Ishikawa (cell line): ENCODE results near the gene DCBLD2.

Experiments
- CEBPB ChIP-seq: IDR thresholded peaks from 2 replicates; pipeline ENCODE4 v1.6.1; 2012
- CREB1 ChIP-seq: IDR thresholded peaks from 2 replicates; pipeline ENCODE4 v1.6.1; 2012; ENCODE audit warnings: low read depth
- EGR1 ChIP-seq: IDR thresholded peaks from 2 replicates; pipeline ENCODE4 v1.6.1; 2012
- EP300 ChIP-seq: IDR thresholded peaks from 2 replicates; pipeline ENCODE4 v1.6.1; 2012; ENCODE audit warnings: borderline replicate concordance
- FOXM1 ChIP-seq: IDR thresholded peaks from 2 replicates; pipeline ENCODE4 v1.6.1; 2012; ENCODE audit warnings: low read depth, borderline replicate concordance
- MAX ChIP-seq: IDR thresholded peaks from 2 replicates; pipeline ENCODE4 v1.6.1; 2012
- NFIC ChIP-seq: IDR thresholded peaks from 2 replicates; pipeline ENCODE4 v1.6.1; 2012
- RAD21 ChIP-seq: IDR thresholded peaks from 2 replicates; pipeline ENCODE4 v1.6.1; 2012; ENCODE audit warnings: low read depth
- REST ChIP-seq: IDR thresholded peaks from 2 replicates; pipeline ENCODE4 v1.6.1; 2012; ENCODE audit warnings: low read depth, mild to moderate bottlenecking
- TAF1 ChIP-seq: IDR thresholded peaks from 2 replicates; pipeline ENCODE4 v1.6.1; 2012; ENCODE audit warnings: low read depth, mild to moderate bottlenecking
- TCF12 ChIP-seq: IDR thresholded peaks from 2 replicates; pipeline ENCODE4 v1.6.1; 2012; ENCODE audit warnings: low read depth
- TEAD4 ChIP-seq: IDR thresholded peaks from 2 replicates; pipeline ENCODE4 v1.6.1; 2012
- YY1 ChIP-seq: IDR thresholded peaks from 2 replicates; pipeline ENCODE4 v1.6.1; 2012; ENCODE audit warnings: low read depth
- ZBTB7A ChIP-seq: IDR thresholded peaks from 2 replicates; pipeline ENCODE4 v1.6.1; 2012; ENCODE audit warnings: low read depth
- TF ChIP-seq, protein P1 (sequence below): IDR thresholded peaks from 2 replicates; pipeline ENCODE4 v1.6.1; 2012

The DCBLD2 gene

GRCh38 chr3:98786364-98787006, 115.0 kb downstream of the DCBLD2 start:
- TF ChIP-seq EGR1 = no peak
- TF ChIP-seq FOXM1 = no peak
- no peak for TF ChIP-seq TEAD4
- no peak for TF ChIP-seq YY1
- TF ChIP-seq, protein P1, sequence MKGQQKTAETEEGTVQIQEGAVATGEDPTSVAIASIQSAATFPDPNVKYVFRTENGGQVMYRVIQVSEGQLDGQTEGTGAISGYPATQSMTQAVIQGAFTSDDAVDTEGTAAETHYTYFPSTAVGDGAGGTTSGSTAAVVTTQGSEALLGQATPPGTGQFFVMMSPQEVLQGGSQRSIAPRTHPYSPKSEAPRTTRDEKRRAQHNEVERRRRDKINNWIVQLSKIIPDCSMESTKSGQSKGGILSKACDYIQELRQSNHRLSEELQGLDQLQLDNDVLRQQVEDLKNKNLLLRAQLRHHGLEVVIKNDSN = no peak
- TF ChIP-seq TAF1 = no peak
- no peak for TF ChIP-seq REST
- no peak for TF ChIP-seq TCF12

DNA sequence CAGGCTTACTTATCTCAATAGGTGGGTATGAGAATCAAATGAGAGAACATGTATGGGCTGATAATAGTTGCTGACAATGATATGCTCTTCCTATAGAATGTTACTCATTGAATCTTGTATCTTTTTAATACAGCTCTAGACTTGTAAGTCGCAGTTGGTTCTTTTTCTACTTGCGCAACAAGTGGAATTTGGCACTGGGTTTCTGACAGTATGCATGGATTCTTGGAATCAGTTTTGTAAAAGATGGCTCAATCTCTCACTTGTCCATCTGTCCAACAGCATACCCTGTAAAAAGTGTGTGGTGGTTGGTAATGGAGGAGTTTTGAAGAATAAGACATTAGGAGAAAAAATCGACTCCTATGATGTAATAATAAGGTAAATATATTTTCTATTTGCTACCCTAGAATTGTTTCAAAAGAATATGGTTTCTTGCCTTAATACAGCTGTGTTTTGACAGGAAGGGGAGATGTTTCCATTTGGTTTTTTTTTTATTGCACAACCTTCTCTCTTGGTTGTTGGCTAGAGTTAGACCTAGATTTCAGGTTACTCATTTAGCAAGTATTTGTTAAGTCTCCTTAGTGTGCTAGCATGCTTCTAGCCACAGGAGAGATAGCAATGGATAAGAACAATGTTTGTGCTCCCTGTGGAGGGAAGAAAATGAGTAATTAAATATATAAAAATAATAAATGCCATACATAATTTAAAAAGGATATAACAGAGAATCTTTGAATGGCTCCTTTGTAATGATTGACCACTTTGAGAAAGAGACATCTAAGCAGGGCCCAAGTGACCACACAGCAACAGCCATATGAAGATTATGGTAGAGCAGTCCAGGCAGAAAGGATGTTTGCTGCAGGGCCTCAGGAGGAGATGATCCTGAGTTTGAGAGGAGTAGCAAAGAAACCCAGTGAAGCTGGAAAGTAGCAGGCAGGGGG, 116.6 kb downstream of the DCBLD2 start:
- TF ChIP-seq ZBTB7A (no peak), CEBPB (peak; percentile 76)

DNA sequence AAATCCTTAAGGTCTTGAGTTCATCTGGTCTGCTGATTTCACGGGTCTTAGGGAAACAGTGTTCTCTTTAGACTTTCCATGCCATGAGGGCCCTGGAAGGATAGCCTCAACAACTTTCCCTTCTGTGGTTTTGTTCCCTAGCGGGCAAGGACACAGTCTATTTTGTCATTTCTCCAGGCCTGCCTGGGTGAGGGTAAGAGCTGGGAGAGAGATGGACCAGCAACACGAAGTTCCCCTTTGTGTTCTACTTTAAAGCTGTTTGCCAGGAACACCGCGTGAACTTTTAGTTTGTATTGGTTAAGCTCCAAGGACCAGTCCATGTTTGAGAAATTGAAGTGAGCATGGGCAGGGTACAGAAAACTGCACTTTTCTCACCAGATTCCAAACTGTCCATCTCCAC, 117.5 kb downstream of the DCBLD2 start:
- TF ChIP-seq FOXM1 (no peak), MAX (no peak), TAF1 (no peak), TCF12 (no peak), ZBTB7A (no peak), TEAD4 (no peak), YY1 (no peak), CEBPB (no peak), EGR1 (no peak), EP300 (no peak), RAD21 (no peak), CREB1 (no peak), REST (no peak), NFIC (no peak)
- TF ChIP-seq, protein P1 = no peak

DNA sequence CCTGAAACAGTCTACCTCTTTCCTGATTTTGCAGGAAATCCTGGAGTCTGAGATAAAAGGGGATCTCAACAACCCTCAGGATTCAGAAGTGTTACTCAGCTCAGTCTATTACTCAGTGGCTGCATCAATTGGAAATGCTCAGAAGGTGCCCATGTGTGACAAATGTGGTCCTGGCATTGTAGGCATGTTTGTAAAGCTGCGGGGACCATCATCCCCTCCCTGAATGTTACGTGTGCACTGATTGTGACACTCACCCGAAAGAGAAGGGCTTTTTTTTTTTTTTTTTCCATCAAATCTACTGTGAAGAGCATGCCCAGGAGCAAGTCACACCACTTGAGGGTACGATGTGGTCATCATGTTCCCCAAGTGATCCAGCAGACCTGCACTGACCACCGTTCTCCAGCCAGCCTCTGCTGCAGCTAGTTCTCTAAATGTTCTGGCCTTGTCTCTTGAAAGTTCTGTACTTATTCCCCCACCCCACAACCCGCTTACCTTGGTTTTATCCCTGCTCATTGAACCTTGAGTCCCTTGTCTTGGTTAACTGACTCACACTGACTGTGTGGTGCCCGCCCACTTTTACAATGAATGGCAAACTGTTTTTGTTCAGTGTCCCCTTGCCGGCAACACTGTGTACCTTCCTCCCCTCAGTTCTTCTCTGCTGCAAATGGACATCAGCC, 118.5 kb downstream of the DCBLD2 start:
- TF ChIP-seq EP300 (peak; percentile 22; the same call in 1 of the 2 replicates), NFIC (0 out of 2 replicates have a peak, but pooled peaks have one; percentile 44), TCF12 (peak; percentile 44), TEAD4 (peak; percentile 40; the same call in 1 of the 2 replicates), CREB1 (no peak)
- TF ChIP-seq, protein P1 = no peak

DNA sequence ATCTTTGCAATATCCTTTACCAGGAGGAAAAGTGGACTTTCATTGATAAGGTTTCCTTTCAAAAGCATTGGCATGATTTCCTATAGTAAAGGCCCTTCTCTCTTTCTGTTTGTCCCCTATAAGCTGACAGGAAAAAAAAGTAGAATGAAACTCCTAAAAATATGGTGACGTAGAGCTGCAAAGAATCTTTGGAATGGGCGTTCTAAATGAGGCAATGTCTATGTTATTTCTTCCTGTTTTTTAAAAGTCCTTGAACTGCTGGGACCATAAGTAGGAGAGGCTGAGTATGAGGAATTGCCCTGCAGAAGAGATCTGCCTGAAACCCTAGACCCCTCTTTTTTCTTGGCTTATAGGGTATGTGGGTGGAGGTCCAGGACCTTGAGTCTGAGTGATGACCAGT, 121.2 kb downstream of the DCBLD2 start:
- TF ChIP-seq TCF12 (no peak), RAD21 (no peak), MAX (no peak), FOXM1 (no peak), EP300 (no peak), ZBTB7A (no peak), CEBPB (no peak), EGR1 (no peak), CREB1 (no peak), REST (no peak), NFIC (no peak), TAF1 (no peak), TEAD4 (no peak)
- TF ChIP-seq, protein P1 = no peak
